ENCODE data around the gene NPDC1. TPM values are rescaled to one million over a fixed set of nuclear protein-coding genes. Genes with fewer than 3 reads are reported as not detected.

Gene NPDC1, protein sequence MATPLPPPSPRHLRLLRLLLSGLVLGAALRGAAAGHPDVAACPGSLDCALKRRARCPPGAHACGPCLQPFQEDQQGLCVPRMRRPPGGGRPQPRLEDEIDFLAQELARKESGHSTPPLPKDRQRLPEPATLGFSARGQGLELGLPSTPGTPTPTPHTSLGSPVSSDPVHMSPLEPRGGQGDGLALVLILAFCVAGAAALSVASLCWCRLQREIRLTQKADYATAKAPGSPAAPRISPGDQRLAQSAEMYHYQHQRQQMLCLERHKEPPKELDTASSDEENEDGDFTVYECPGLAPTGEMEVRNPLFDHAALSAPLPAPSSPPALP
- polyA plus RNA-seq (2013), result 96.9 TPM

DNA sequence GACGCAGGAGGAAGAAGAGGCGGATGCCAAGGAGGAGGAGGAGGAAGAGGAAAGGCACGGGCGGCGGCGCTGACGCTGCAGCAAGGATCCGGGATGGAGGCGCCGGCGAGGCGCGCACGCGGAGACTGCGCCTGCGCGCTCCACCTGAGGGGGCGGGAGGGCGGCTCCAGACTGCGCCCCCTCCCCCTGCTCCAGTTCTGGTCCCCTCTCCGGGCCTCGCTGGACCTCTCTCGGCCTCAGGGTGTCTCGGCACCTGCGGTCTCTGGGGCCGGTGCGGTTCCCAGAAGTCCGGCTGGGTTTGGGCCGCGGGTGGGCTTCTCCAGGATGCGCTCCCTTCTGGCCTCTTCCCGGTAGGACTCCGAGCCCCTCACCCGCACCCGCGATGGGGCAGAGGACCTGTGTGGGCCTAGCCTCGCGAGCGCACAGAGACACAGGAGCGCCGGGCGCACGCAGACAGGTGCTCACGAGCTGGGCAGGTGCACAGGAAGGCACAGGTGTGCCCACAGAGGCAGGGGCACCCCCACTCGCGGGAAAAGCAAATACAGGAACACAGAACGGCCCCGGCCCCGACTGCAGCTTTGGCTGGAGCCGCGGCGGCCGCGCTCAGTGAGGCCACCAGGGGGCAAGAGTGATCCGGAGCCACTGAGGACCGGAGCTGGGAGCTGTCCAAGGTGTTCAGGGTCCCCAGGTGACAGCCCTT lies at the start of gene NPDC1:
TSS of gene NPDC1 (minus strand) at position 90 of the 700 bp plus-strand sequence. CDS start 188 bp downstream, outside the sequence.
- under 1% methylated on average over 49 of the region's 57 CpGs for WGBS (ENCODE audit: insufficient coverage)
- Histone ChIP-seq H3K27me3 (replicated peaks in 2 of 5; ENCODE audit: control insufficient read depth in 4 of 5, insufficient read depth in 5 of 5, low read length in 4 of 5) (peaks cover 0 to 39% (median 12%) of the 10 kb centered on the region in 5 experiments), H3K27ac (ENCODE audit: insufficient read depth in 1 of 2, low read depth in 1 of 2, low read length in 2 of 2, poor library complexity in 1 of 2, severe bottlenecking in 2 of 2) (no peak within 1 kb of the TSS), H3K9me3 (ENCODE audit: control extremely low read depth in 1 of 5, control insufficient read depth in 4 of 5, insufficient read depth in 2 of 5, low read depth in 1 of 5, low read length in 4 of 5) (no peaks in the 10 kb centered on the region), H3K36me3 (ENCODE audit: control insufficient read depth in 4 of 4, insufficient read depth in 4 of 4, low read length in 3 of 4) (peaks cover 0 to 10% (median 3%) of the 10 kb centered on the region in 4 experiments), H3K4me1 (ENCODE audit: control extremely low read depth in 1 of 4, control insufficient read depth in 4 of 4, insufficient read depth in 4 of 4, low read length in 3 of 4) (peaks cover 0 to 50% (median 45%) of the 10 kb centered on the region in 4 experiments), H3K4me3 (ENCODE audit: control insufficient read depth in 1 of 7, extremely low read depth in 1 of 7, insufficient read depth in 4 of 7, low read depth in 2 of 7, low read length in 6 of 7) (peak within 1 kb of the TSS; percentile 51 to 85 (median 73))
- POLR2A ChIA-PET, result interaction anchor here (0.8 to 1.6 kb wide), 2 partner anchors 11 to 246 kb away, joined by 3 to 4 read pairs; no protein-coding TSS in a partner anchor
- CTCF ChIA-PET, result interaction anchor here (0.7 to 2.2 kb wide), 17 partner anchors 8 to 252 kb away, joined by 3 to 48 read pairs (median 6); partner anchors contain the start of genes CCDC183 and SAPCD2
- peak; percentile 72 to 86 (median 86) for DNase-seq

GRCh38 chr9:137089232-137089947 lies 43.4 kb upstream of the NPDC1 start:
- peaks cover 4 to 34% (median 19%) of the 10 kb centered on the region in 4 experiments for H3K36me3 ChIP-seq (ENCODE audit: control insufficient read depth in 4 of 4, insufficient read depth in 4 of 4, low read length in 3 of 4)
- H3K27ac ChIP-seq (ENCODE audit: insufficient read depth in 1 of 2, low read depth in 1 of 2, low read length in 2 of 2, poor library complexity in 1 of 2, severe bottlenecking in 2 of 2), result no peak overlapping the region
- no peaks in the 10 kb centered on the region for H3K9me3 ChIP-seq (ENCODE audit: control extremely low read depth in 1 of 5, control insufficient read depth in 4 of 5, insufficient read depth in 2 of 5, low read depth in 1 of 5, low read length in 4 of 5)
- H3K27me3 ChIP-seq (replicated peaks in 2 of 5; ENCODE audit: control insufficient read depth in 4 of 5, insufficient read depth in 5 of 5, low read length in 4 of 5), result no peaks in the 10 kb centered on the region
- CTCF ChIA-PET, result interaction anchor here (1.1 to 1.6 kb wide), 3 partner anchors 17 to 138 kb away, joined by 3 to 4 read pairs (median 3); partner anchors contain the start of gene RNF224
- peaks cover 8 to 29% (median 21%) of the 10 kb centered on the region in 4 experiments for H3K4me1 ChIP-seq (ENCODE audit: control extremely low read depth in 1 of 4, control insufficient read depth in 4 of 4, insufficient read depth in 4 of 4, low read length in 3 of 4)
- no peak overlapping the region for H3K4me3 ChIP-seq (ENCODE audit: control insufficient read depth in 1 of 7, extremely low read depth in 1 of 7, insufficient read depth in 4 of 7, low read depth in 2 of 7, low read length in 6 of 7)
- 99% methylated on average over 11 of the region's 11 CpGs for WGBS (ENCODE audit: insufficient coverage)
- DNase-seq, result no peak
- POLR2A ChIA-PET, result no interaction called here

DNA sequence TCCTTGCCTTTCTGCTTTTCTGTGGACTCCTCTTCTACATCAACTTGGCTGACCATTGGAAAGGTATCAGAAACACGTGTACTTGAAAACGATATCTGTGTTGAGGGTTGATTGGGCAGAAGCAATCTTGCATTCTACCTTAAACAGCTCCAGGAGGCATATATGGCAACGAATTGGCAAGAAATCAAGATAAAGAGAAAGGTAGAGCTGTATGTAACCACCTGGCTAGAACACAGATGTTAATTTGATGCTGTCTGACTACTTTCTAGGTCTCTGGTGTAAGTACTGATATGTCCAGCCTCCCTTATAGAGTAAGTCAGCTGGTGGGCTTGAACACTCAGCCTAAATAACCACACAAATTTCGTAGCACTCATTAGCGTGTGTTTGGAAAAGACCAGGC lies 42.1 kb upstream of the NPDC1 start:
- H3K4me3 ChIP-seq (ENCODE audit: control insufficient read depth in 1 of 7, extremely low read depth in 1 of 7, insufficient read depth in 4 of 7, low read depth in 2 of 7, low read length in 6 of 7), result peak overlapping the region in 2 of 7 experiments; percentile 82 to 88
- peaks cover 8 to 29% (median 21%) of the 10 kb centered on the region in 4 experiments for H3K4me1 ChIP-seq (ENCODE audit: control extremely low read depth in 1 of 4, control insufficient read depth in 4 of 4, insufficient read depth in 4 of 4, low read length in 3 of 4)
- no peaks in the 10 kb centered on the region for H3K9me3 ChIP-seq (ENCODE audit: control extremely low read depth in 1 of 5, control insufficient read depth in 4 of 5, insufficient read depth in 2 of 5, low read depth in 1 of 5, low read length in 4 of 5)
- POLR2A ChIA-PET, result no interaction called here
- H3K36me3 ChIP-seq (ENCODE audit: control insufficient read depth in 4 of 4, insufficient read depth in 4 of 4, low read length in 3 of 4), result peaks cover 4 to 41% (median 26%) of the 10 kb centered on the region in 4 experiments
- no peak overlapping the region for H3K27ac ChIP-seq (ENCODE audit: insufficient read depth in 1 of 2, low read depth in 1 of 2, low read length in 2 of 2, poor library complexity in 1 of 2, severe bottlenecking in 2 of 2)
- no peak for DNase-seq
- CTCF ChIA-PET, result interaction anchor here (0.7 to 1.1 kb wide), 5 partner anchors 9 to 100 kb away, joined by 3 to 4 read pairs (median 3); partner anchors contain the start of genes ANAPC2 and SSNA1
- H3K27me3 ChIP-seq (replicated peaks in 2 of 5; ENCODE audit: control insufficient read depth in 4 of 5, insufficient read depth in 5 of 5, low read length in 4 of 5), result no peaks in the 10 kb centered on the region
- WGBS (ENCODE audit: insufficient coverage), result 83% methylated on average over 3 of the region's 5 CpGs

GRCh38 chr9:137087409-137087925 lies 41.5 kb upstream of the NPDC1 start:
- ChIA-PET CTCF (interaction anchor here (1.0 to 3.1 kb wide), 8 partner anchors 10 to 58 kb away, joined by 3 to 11 read pairs (median 4); partner anchors contain the start of gene SAPCD2), POLR2A (no interaction called here)
- WGBS (ENCODE audit: insufficient coverage), result 19% methylated on average over 15 of the region's 22 CpGs
- H3K4me3 ChIP-seq (ENCODE audit: control insufficient read depth in 1 of 7, extremely low read depth in 1 of 7, insufficient read depth in 4 of 7, low read depth in 2 of 7, low read length in 6 of 7), result peak overlapping the region; percentile 42 to 88 (median 82)
- peak overlapping the region; percentile 61 to 79 for H3K27ac ChIP-seq (ENCODE audit: insufficient read depth in 1 of 2, low read depth in 1 of 2, low read length in 2 of 2, poor library complexity in 1 of 2, severe bottlenecking in 2 of 2)
- H3K27me3 ChIP-seq (replicated peaks in 2 of 5; ENCODE audit: control insufficient read depth in 4 of 5, insufficient read depth in 5 of 5, low read length in 4 of 5), result no peaks in the 10 kb centered on the region
- H3K36me3 ChIP-seq (ENCODE audit: control insufficient read depth in 4 of 4, insufficient read depth in 4 of 4, low read length in 3 of 4), result peaks cover 2 to 42% (median 29%) of the 10 kb centered on the region in 4 experiments
- peak in 1 of 3 donors; percentile 19 for DNase-seq
- H3K9me3 ChIP-seq (ENCODE audit: control extremely low read depth in 1 of 5, control insufficient read depth in 4 of 5, insufficient read depth in 2 of 5, low read depth in 1 of 5, low read length in 4 of 5), result no peaks in the 10 kb centered on the region
- peaks cover 8 to 29% (median 21%) of the 10 kb centered on the region in 4 experiments for H3K4me1 ChIP-seq (ENCODE audit: control extremely low read depth in 1 of 4, control insufficient read depth in 4 of 4, insufficient read depth in 4 of 4, low read length in 3 of 4)

DNA sequence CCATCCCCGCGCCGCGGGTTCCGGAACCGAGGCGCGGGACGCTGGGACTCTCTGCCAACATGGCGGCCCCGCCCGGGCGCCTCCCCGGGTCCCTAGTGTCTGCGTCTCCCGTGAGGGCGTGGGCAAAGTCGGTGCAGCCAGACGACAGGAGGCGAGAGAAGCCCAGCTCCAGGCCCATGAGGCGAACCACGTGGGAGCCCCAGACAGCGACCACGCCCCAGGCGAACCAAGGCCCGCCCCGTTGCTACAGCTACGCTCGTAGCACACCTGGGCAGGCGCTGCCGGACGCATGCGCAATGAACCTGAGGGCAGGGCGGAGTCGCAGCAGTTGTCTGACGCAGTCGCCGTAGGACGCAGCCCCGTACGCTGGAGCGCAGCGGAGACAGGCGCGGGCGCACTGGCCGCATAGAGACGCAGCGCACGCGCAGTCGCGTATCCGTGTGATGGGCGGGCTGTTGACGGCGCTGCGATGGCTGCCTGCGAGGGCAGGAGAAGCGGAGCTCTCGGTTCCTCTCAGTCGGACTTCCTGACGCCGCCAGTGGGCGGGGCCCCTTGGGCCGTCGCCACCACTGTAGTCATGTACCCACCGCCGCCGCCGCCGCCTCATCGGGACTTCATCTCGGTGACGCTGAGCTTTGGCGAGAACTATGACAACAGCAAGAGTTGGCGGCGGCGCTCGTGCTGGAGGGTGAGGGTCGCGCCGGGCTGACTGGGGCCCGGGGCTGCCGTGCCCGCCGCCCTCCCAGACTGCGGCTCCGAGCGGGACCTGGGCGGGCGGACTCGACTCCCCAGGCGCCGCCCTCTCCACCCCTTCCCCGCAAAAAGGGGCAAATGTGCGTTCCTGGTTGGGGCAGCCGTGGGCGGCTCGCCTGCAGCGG lies 40.8 kb upstream of the NPDC1 start, which contains the start of gene MAN1B1:
TSS of gene MAN1B1 (plus strand) at position 455 of the 878 bp plus-strand sequence. CDS start at position 470, 15 bp downstream.
- Histone ChIP-seq H3K36me3 (ENCODE audit: control insufficient read depth in 4 of 4, insufficient read depth in 4 of 4, low read length in 3 of 4) (peaks cover 2 to 43% (median 29%) of the 10 kb centered on the region in 4 experiments), H3K9me3 (ENCODE audit: control extremely low read depth in 1 of 5, control insufficient read depth in 4 of 5, insufficient read depth in 2 of 5, low read depth in 1 of 5, low read length in 4 of 5) (no peaks in the 10 kb centered on the region), H3K4me3 (ENCODE audit: control insufficient read depth in 1 of 7, extremely low read depth in 1 of 7, insufficient read depth in 4 of 7, low read depth in 2 of 7, low read length in 6 of 7) (peak within 1 kb of the TSS; percentile 42 to 88 (median 82)), H3K27me3 (replicated peaks in 2 of 5; ENCODE audit: control insufficient read depth in 4 of 5, insufficient read depth in 5 of 5, low read length in 4 of 5) (no peaks in the 10 kb centered on the region), H3K27ac (ENCODE audit: insufficient read depth in 1 of 2, low read depth in 1 of 2, low read length in 2 of 2, poor library complexity in 1 of 2, severe bottlenecking in 2 of 2) (peak within 1 kb of the TSS; percentile 61 to 79), H3K4me1 (ENCODE audit: control extremely low read depth in 1 of 4, control insufficient read depth in 4 of 4, insufficient read depth in 4 of 4, low read length in 3 of 4) (peaks cover 8 to 29% (median 21%) of the 10 kb centered on the region in 4 experiments)
- POLR2A ChIA-PET, result no interaction called here
- peak; percentile 98 to 99 (median 99) for DNase-seq
- CTCF ChIA-PET, result interaction anchor here (0.8 to 3.1 kb wide), 8 partner anchors 11 to 58 kb away, joined by 3 to 11 read pairs (median 4); partner anchors contain the start of gene SAPCD2
- 0% methylated on average over 101 of the region's 101 CpGs for WGBS (ENCODE audit: insufficient coverage)

Measured in common myeloid progenitor, CD34-positive (primary cell).